Transverse colon (tissue), 4 donors: ENCODE results near the gene HECA.

ENCODE experiments used
- POLR2A ChIP-seq: fragments of 450-650 bp; IDR thresholded peaks from one replicate; pipeline ENCODE4 v1.6.1; 2016; ENCODE audit warnings: antibody characterized with exemption, mild to moderate bottlenecking, moderate library complexity
- POLR2AphosphoS5 ChIP-seq, 3 donors: sonication (generic); formaldehyde crosslinking; IDR thresholded peaks; one replicate each; pipeline ENCODE4 v1.6.1; 2016; ENCODE audit warnings: antibody characterized with exemption in 3 of 3
- TF ChIP-seq, protein P1 (sequence below), 5 experiments: fragments of 200-600 bp in 3 of 5; fragments of 450-650 bp in 2 of 5; sonication (generic) in 3 of 5; IDR thresholded peaks; 1 replicate in 2 of 5; 2 replicates in 3 of 5; pipeline ENCODE4 v1.5.1; 2016 to 2017; ENCODE audit warnings: antibody characterized with exemption in 5 of 5, inconsistent platforms in 3 of 5, mild to moderate bottlenecking in 2 of 5, moderate library complexity in 1 of 5

GRCh38 chr6:139156102-139156501 lies 21.2 kb downstream of the HECA start:
- TF ChIP-seq POLR2A (no peak), POLR2AphosphoS5 (IDR thresholded peaks at IDR 0.05) (no peak)
- TF ChIP-seq, protein P1, sequence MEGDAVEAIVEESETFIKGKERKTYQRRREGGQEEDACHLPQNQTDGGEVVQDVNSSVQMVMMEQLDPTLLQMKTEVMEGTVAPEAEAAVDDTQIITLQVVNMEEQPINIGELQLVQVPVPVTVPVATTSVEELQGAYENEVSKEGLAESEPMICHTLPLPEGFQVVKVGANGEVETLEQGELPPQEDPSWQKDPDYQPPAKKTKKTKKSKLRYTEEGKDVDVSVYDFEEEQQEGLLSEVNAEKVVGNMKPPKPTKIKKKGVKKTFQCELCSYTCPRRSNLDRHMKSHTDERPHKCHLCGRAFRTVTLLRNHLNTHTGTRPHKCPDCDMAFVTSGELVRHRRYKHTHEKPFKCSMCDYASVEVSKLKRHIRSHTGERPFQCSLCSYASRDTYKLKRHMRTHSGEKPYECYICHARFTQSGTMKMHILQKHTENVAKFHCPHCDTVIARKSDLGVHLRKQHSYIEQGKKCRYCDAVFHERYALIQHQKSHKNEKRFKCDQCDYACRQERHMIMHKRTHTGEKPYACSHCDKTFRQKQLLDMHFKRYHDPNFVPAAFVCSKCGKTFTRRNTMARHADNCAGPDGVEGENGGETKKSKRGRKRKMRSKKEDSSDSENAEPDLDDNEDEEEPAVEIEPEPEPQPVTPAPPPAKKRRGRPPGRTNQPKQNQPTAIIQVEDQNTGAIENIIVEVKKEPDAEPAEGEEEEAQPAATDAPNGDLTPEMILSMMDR (IDR thresholded peaks at IDR 0.05), result no peak
